ENCODE results near the gene SRGAP1.

The SRGAP1 gene

DNA sequence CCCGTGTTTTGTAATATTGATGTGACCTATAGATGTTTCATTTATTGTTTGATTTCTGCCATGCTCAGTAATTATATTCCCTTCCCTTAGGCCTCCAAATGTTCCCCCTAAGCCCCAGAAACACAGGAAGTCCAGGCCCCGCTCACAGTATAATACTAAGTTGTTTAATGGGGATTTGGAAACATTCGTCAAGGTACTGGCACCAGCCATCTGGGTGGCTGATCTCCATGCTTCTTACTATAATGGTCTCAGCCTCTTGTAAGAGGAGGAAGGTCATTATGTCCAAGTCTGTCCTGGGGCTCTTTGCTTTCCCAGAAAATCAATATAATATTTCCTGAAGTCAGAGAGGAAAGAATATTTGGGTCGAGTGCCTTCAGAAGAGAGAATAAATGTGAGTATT is 246.7 kb downstream of the SRGAP1 start:
- no peaks in the 10 kb centered on the region for H3F3A ChIP-seq (ENCODE audit: insufficient read depth, low read length)
- no peak overlapping the region for H3K4me3 ChIP-seq (ENCODE audit: low read length)

DNA sequence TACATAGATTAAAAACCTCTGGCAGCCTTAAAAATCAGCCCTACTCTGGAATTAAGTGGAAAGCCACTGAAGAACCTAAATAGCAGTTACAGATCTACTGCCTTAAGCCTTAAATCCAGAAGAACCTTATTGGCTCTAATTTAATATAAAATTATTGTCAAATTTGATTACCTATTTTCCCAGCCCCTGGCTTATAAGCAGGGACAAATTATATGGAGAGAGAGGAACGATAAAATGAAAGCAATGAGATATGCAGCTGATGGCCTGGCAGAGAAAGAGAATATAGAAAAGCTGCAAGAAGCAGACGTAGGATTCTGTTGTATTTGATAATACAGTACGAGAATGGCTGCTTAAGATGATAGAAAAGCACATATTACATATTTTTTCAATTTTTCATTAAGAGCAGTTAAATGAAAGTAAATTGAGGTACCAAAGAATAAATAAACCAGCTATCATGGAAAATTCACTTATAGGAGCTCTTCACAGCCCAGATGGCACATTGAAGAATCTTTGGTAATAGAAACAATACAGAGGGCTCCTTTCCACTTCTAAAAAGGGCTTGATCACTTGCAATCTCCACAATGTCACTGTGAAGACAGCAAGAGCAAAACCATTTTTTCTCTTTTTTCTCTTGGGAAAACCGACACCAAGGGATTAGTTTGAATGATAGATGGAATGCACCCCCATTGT is 248.2 kb downstream of the SRGAP1 start:
- H3K27me3 ChIP-seq (replicated peaks; ENCODE audit: insufficient read depth, low read length): no peaks in the 10 kb centered on the region
- H3F3A ChIP-seq (ENCODE audit: insufficient read depth, low read length): no peaks in the 10 kb centered on the region
- no peak overlapping the region for H3K4me2 ChIP-seq (ENCODE audit: low read depth, low read length)
- H3K36me3 ChIP-seq (replicated peaks; ENCODE audit: insufficient read depth, low read length): no peaks in the 10 kb centered on the region
- H3K9ac ChIP-seq (ENCODE audit: low read length): no peak overlapping the region
- no peak overlapping the region for H2AFZ ChIP-seq (ENCODE audit: low read length)
- no peaks in the 10 kb centered on the region for H4K20me1 ChIP-seq (ENCODE audit: insufficient read depth, low read length)
- H3K79me2 ChIP-seq (ENCODE audit: low read length): no peaks in the 10 kb centered on the region
- peaks cover 12% of the 10 kb centered on the region for H3K4me1 ChIP-seq (ENCODE audit: low read length)
- no peak overlapping the region for H3K27ac ChIP-seq (ENCODE audit: low read length)
- no peak overlapping the region for H3K4me3 ChIP-seq (ENCODE audit: low read length)
- no peaks in the 10 kb centered on the region for H3K9me2 ChIP-seq (replicated peaks; ENCODE audit: insufficient read depth, low read length)
- TF ChIP-seq EZH2phosphoT487 (IDR thresholded peaks at IDR 0.05; ENCODE audit: low read length) (no peak), EZH2 (optimal IDR thresholded peaks at IDR 0.05; ENCODE audit: low read depth, low read length) (no peak)
- TF ChIP-seq, protein P1, sequence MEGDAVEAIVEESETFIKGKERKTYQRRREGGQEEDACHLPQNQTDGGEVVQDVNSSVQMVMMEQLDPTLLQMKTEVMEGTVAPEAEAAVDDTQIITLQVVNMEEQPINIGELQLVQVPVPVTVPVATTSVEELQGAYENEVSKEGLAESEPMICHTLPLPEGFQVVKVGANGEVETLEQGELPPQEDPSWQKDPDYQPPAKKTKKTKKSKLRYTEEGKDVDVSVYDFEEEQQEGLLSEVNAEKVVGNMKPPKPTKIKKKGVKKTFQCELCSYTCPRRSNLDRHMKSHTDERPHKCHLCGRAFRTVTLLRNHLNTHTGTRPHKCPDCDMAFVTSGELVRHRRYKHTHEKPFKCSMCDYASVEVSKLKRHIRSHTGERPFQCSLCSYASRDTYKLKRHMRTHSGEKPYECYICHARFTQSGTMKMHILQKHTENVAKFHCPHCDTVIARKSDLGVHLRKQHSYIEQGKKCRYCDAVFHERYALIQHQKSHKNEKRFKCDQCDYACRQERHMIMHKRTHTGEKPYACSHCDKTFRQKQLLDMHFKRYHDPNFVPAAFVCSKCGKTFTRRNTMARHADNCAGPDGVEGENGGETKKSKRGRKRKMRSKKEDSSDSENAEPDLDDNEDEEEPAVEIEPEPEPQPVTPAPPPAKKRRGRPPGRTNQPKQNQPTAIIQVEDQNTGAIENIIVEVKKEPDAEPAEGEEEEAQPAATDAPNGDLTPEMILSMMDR (IDR thresholded peaks at IDR 0.05; ENCODE audit: low read length): no peak
- H3K9me3 ChIP-seq (replicated peaks; ENCODE audit: insufficient read depth, low read length): no peaks in the 10 kb centered on the region
- no peak for DNase-seq

More for the DNA sequence above, 246.7 kb downstream of the SRGAP1 start:
- no peak for DNase-seq
- H3K27ac ChIP-seq (ENCODE audit: low read length): no peak overlapping the region
- H3K36me3 ChIP-seq (replicated peaks; ENCODE audit: insufficient read depth, low read length): no peaks in the 10 kb centered on the region
- no peaks in the 10 kb centered on the region for H3K9me3 ChIP-seq (replicated peaks; ENCODE audit: insufficient read depth, low read length)
- no peaks in the 10 kb centered on the region for H3K27me3 ChIP-seq (replicated peaks; ENCODE audit: insufficient read depth, low read length)
- TF ChIP-seq, protein P1 (IDR thresholded peaks at IDR 0.05; ENCODE audit: low read length): no peak
- TF ChIP-seq EZH2 (optimal IDR thresholded peaks at IDR 0.05; ENCODE audit: low read depth, low read length) (no peak), EZH2phosphoT487 (IDR thresholded peaks at IDR 0.05; ENCODE audit: low read length) (no peak)
- no peak overlapping the region for H3K9ac ChIP-seq (ENCODE audit: low read length)
- H2AFZ ChIP-seq (ENCODE audit: low read length): no peak overlapping the region
- H3K4me2 ChIP-seq (ENCODE audit: low read depth, low read length): no peak overlapping the region
- H3K79me2 ChIP-seq (ENCODE audit: low read length): no peaks in the 10 kb centered on the region
- no peaks in the 10 kb centered on the region for H3K9me2 ChIP-seq (replicated peaks; ENCODE audit: insufficient read depth, low read length)
- peaks cover 12% of the 10 kb centered on the region for H3K4me1 ChIP-seq (ENCODE audit: low read length)
- H4K20me1 ChIP-seq (ENCODE audit: insufficient read depth, low read length): no peaks in the 10 kb centered on the region

DNA sequence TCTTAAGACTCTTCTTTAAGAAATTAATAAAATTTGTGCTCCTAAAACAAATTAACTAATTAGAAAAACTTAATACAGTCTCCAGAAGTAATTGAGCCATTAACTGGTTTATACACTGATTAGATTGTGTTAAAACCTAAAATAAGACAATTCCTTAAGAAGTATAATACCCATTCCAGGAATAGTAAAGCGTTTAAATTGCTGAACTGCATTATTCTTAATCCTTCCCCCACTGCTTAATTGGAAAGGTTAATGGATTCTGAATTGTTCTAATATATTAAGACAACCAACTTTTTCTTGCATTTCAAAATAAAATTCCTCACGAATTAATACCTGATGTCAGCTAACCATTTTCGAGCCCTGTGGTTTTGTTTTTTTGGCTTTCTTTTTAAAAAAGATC is 249.2 kb downstream of the SRGAP1 start:
- Histone ChIP-seq H3K4me1 (ENCODE audit: low read length) (peaks cover 3% of the 10 kb centered on the region; the same call in 1 of the 2 replicates), H3K36me3 (replicated peaks; ENCODE audit: insufficient read depth, low read length) (no peaks in the 10 kb centered on the region), H3K9me3 (replicated peaks; ENCODE audit: insufficient read depth, low read length) (no peaks in the 10 kb centered on the region)

More for the DNA sequence above, 249.2 kb downstream of the SRGAP1 start:
- H2AFZ ChIP-seq (ENCODE audit: low read length): no peak overlapping the region
- H3F3A ChIP-seq (ENCODE audit: insufficient read depth, low read length): no peaks in the 10 kb centered on the region
- no peak overlapping the region for H3K9ac ChIP-seq (ENCODE audit: low read length)
- H3K4me3 ChIP-seq (ENCODE audit: low read length): no peak overlapping the region
- H3K27me3 ChIP-seq (replicated peaks; ENCODE audit: insufficient read depth, low read length): no peaks in the 10 kb centered on the region
- H3K4me2 ChIP-seq (ENCODE audit: low read depth, low read length): no peak overlapping the region
- H3K9me2 ChIP-seq (replicated peaks; ENCODE audit: insufficient read depth, low read length): no peaks in the 10 kb centered on the region
- no peak overlapping the region for H3K27ac ChIP-seq (ENCODE audit: low read length)
- no peak for DNase-seq
- H4K20me1 ChIP-seq (ENCODE audit: insufficient read depth, low read length): no peaks in the 10 kb centered on the region
- no peaks in the 10 kb centered on the region for H3K79me2 ChIP-seq (ENCODE audit: low read length)
- no peak for TF ChIP-seq EZH2phosphoT487 (IDR thresholded peaks at IDR 0.05; ENCODE audit: low read length)
- TF ChIP-seq, protein P1 (IDR thresholded peaks at IDR 0.05; ENCODE audit: low read length): no peak
- no peak for TF ChIP-seq EZH2 (optimal IDR thresholded peaks at IDR 0.05; ENCODE audit: low read depth, low read length)
